WTC11 (cell line): ENCODE data around the gene ZNF30. TPM values are rescaled to one million over a fixed set of nuclear protein-coding genes. Genes with fewer than 3 reads are reported as not detected.
"Not testable (repeated sequence)": the region's sequence is repeated elsewhere in the genome, so short reads cannot be mapped to it uniquely, and the experiment has no call there.

Source experiments
- ATAC-seq: fragments of 200-7000 bp; cut with Tn5 transposase; 2 replicates; pipeline ENCODE4 v1.10.0; 2021; ENCODE audit warnings: mild to moderate bottlenecking, moderate library complexity
- CTCF ChIA-PET: fragments of 300-600 bp; sonication (Branson Sonifier 250); formaldehyde crosslinking; loops from one replicate; lab custom pipeline; 2021; ENCODE audit warnings: antibody characterized with exemption; lab: Charles Lee
- POLR2A ChIA-PET: fragments of 350-600 bp; sonication (Branson Sonifier 250); formaldehyde crosslinking; loops from one replicate; lab custom pipeline; 2021; ENCODE audit warnings: antibody characterized with exemption; lab: Charles Lee
- DNase-seq: peaks from one replicate; pipeline ENCODE4 v3.0.0; 2021; ENCODE audit warnings: low spot score
- H3K27ac Mint-ChIP-seq: 2 replicates; pipeline ENCODE4 v1.8.0; 2021; ENCODE audit warnings: mixed read lengths
- H3K27me3 Mint-ChIP-seq: 2 replicates; pipeline ENCODE4 v1.8.0; 2021; ENCODE audit warnings: low read depth, mild to moderate bottlenecking, moderate library complexity, mixed read lengths
- H3K36me3 Mint-ChIP-seq: 2 replicates; pipeline ENCODE4 v1.8.0; 2021; ENCODE audit warnings: mixed read lengths
- H3K4me1 Mint-ChIP-seq: 2 replicates; pipeline ENCODE4 v1.8.0; 2022; ENCODE audit warnings: mixed read lengths
- H3K4me3 Mint-ChIP-seq: 2 replicates; pipeline ENCODE4 v1.8.0; 2021; ENCODE audit warnings: mild to moderate bottlenecking, moderate library complexity, mixed read lengths
- H3K9me3 Mint-ChIP-seq: 2 replicates; pipeline ENCODE4 v1.8.0; 2021; ENCODE audit warnings: mixed read lengths
- ATF1 ChIP-seq: sonication (generic); formaldehyde crosslinking; IDR thresholded peaks from 2 replicates; pipeline ENCODE4 v1.8.1; 2023; ENCODE audit warnings: mild to moderate bottlenecking, moderate library complexity, missing genetic modification reagents
- ERG ChIP-seq: fragments of 250-450 bp; sonication (Bioruptor Pico); IDR thresholded peaks from 2 replicates; pipeline ENCODE4 v1.8.0; 2021; ENCODE audit warnings: mild to moderate bottlenecking
- JAZF1 ChIP-seq: fragments of 250-450 bp; sonication (Bioruptor Pico); IDR thresholded peaks from 2 replicates; pipeline ENCODE4 v1.9.0; 2021; ENCODE audit warnings: moderate library complexity, mild to moderate bottlenecking, inconsistent platforms
- JUN ChIP-seq: sonication (generic); formaldehyde crosslinking; IDR thresholded peaks from 2 replicates; pipeline ENCODE4 v1.8.0; 2023; ENCODE audit warnings: mild to moderate bottlenecking, missing genetic modification reagents
- OVOL2 ChIP-seq: fragments of 250-450 bp; sonication (Bioruptor Pico); IDR thresholded peaks from 2 replicates; pipeline ENCODE4 v1.9.0; 2021; ENCODE audit warnings: mild to moderate bottlenecking, borderline replicate concordance
- PRDM15 ChIP-seq: sonication (generic); formaldehyde crosslinking; IDR thresholded peaks from 2 replicates; pipeline ENCODE4 v1.8.0; 2022; ENCODE audit warnings: missing genetic modification reagents
- PREB ChIP-seq: sonication (generic); formaldehyde crosslinking; IDR thresholded peaks from 2 replicates; pipeline ENCODE4 v1.8.1; 2022; ENCODE audit warnings: mild to moderate bottlenecking, missing genetic modification reagents, moderate library complexity, borderline replicate concordance
- ZNF317 ChIP-seq: sonication (generic); formaldehyde crosslinking; IDR thresholded peaks from 2 replicates; pipeline ENCODE4 v1.8.1; 2023; ENCODE audit warnings: low read depth, mild to moderate bottlenecking, moderate library complexity, missing genetic modification reagents, borderline replicate concordance
- ZNF425 ChIP-seq: fragments of 250-450 bp; sonication (Bioruptor Pico); conservative IDR thresholded peaks from 2 replicates; pipeline ENCODE4 v1.9.0; 2021; ENCODE audit warnings: mild to moderate bottlenecking
- total RNA-seq: library from RNA; stranded (reverse); gene quantifications from 3 replicates; pipeline ENCODE4 v1.2.3, GENCODE V29; 2021

The ZNF30 gene
- total RNA-seq, 1 experiment from 2014 or later, result 5.4 TPM

- TF ChIP-seq JAZF1 (CRISPR knock-in tag), result no peak
- TF ChIP-seq ZNF425 (CRISPR knock-in tag), result no peak
Measured at GRCh38 chr19:34910770-34911169, 15.9 kb upstream of the ZNF30 start (continued).

- POLR2A ChIA-PET, DNase-seq, H3K27ac Mint-ChIP-seq, H3K4me3 Mint-ChIP-seq, H3K4me1 Mint-ChIP-seq, ATAC-seq: not testable (repeated sequence)
- Mint-ChIP-seq H3K36me3 (peaks cover 47% of the 10 kb centered on the region), H3K9me3 (peaks cover 65% of the 10 kb centered on the region), H3K27me3 (peaks cover 32% of the 10 kb centered on the region)
- CTCF ChIA-PET, result interaction anchor here (1.0 kb wide), 1 partner anchor 12 kb away, joined by 3 read pairs; no protein-coding TSS in a partner anchor
Measured at GRCh38 chr19:34917144-34917543, 9.6 kb upstream of the ZNF30 start.

GRCh38 chr19:34918190-34918589 is 8.5 kb upstream of the ZNF30 start:
- DNase-seq (no peak), ATAC-seq (no peak)
- no peak for TF ChIP-seq JUN (CRISPR knock-in tag)
- no peak for TF ChIP-seq ATF1 (CRISPR knock-in tag)
- TF ChIP-seq PRDM15 (CRISPR knock-in tag), result no peak
- no peak for TF ChIP-seq PREB (CRISPR knock-in tag)
- TF ChIP-seq ERG (CRISPR knock-in tag), result no peak
- TF ChIP-seq ZNF425 (CRISPR knock-in tag), result no peak
- no peak for TF ChIP-seq ZNF317 (CRISPR knock-in tag)
- no peak for TF ChIP-seq OVOL2
- ChIA-PET CTCF (no interaction called here), POLR2A (no interaction called here)
- Mint-ChIP-seq H3K27ac (no peak overlapping the region), H3K9me3 (peaks cover 67% of the 10 kb centered on the region), H3K4me1 (no peaks in the 10 kb centered on the region), H3K27me3 (peaks cover 32% of the 10 kb centered on the region), H3K4me3 (no peak overlapping the region), H3K36me3 (peaks cover 47% of the 10 kb centered on the region)

- H3K36me3 Mint-ChIP-seq, result peaks cover 47% of the 10 kb centered on the region
- H3K4me3 Mint-ChIP-seq, H3K27ac Mint-ChIP-seq, DNase-seq, CTCF ChIA-PET, H3K4me1 Mint-ChIP-seq, POLR2A ChIA-PET, ATAC-seq: not testable (repeated sequence)
- peaks cover 67% of the 10 kb centered on the region for H3K9me3 Mint-ChIP-seq
- H3K27me3 Mint-ChIP-seq, result peaks cover 45% of the 10 kb centered on the region
Measured at GRCh38 chr19:34920090-34920786, 6.5 kb upstream of the ZNF30 start.
